Measurements from ENCODE around the gene DBR1. TPM values are rescaled to one million over a fixed set of nuclear protein-coding genes. Genes with fewer than 3 reads are reported as not detected.
A peak's percentile ranks its signal among the peaks of the same experiment; 100 is the strongest.

DBR1 gene
- total RNA-seq, 1 experiment from 2014 or later, result 12.3 TPM

DNA sequence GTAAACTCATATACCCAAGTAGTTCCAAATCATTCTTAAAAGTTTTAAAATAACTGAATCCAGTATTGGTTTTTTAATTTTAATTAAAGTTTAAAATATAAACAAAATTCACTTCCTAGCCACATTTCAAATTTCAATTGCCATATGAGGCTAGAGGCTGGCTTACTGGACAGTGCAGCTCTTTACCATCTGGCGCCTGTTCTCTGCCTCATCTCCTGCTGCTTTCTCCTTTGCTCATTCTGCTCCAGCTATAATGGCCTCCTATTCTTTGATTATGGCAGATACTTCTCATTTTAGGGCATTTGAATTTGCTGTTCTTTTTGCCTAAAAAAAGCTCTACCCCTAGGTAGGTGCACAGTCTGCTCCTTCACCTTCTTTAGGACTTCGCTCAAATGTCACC, 31.5 kb upstream of the DBR1 start:
- Histone ChIP-seq H4K20me1 (ENCODE audit: insufficient read depth, low read depth, low read length) (no peaks in the 10 kb centered on the region), H3K4me2 (ENCODE audit: low read depth, low read length, poor library complexity, severe bottlenecking) (no peak overlapping the region), H3K79me2 (ENCODE audit: low read length) (peaks cover 99% of the 10 kb centered on the region), H3K4me3 (ENCODE audit: low read length) (no peak overlapping the region), H3K27ac (ENCODE audit: low read length) (no peak overlapping the region), H3K9me2 (replicated peaks; ENCODE audit: insufficient read depth, low read length) (no peaks in the 10 kb centered on the region), H2AFZ (ENCODE audit: low read length) (no peak overlapping the region), H3K36me3 (ENCODE audit: insufficient read depth, low read length) (peaks cover 10% of the 10 kb centered on the region; the same call in 1 of the 2 replicates), H3K4me1 (ENCODE audit: low read length) (0 out of 2 replicates have a peak, but pooled peaks cover 3% of the 10 kb centered on the region), H3K9ac (ENCODE audit: low read length) (no peak overlapping the region), H3K27me3 (ENCODE audit: low read length) (no peaks in the 10 kb centered on the region), H3K9me3 (ENCODE audit: low read length) (no peaks in the 10 kb centered on the region)
- DNase-seq, result no peak

- Histone ChIP-seq H3K4me3 (ENCODE audit: low read length) (no peak overlapping the region), H3K9ac (ENCODE audit: low read length) (no peak overlapping the region), H3K79me2 (ENCODE audit: low read length) (peaks cover 99% of the 10 kb centered on the region), H3K4me2 (ENCODE audit: low read depth, low read length, poor library complexity, severe bottlenecking) (no peak overlapping the region), H3K9me3 (ENCODE audit: low read length) (no peaks in the 10 kb centered on the region), H3K9me2 (replicated peaks; ENCODE audit: insufficient read depth, low read length) (no peaks in the 10 kb centered on the region), H3K27me3 (ENCODE audit: low read length) (no peaks in the 10 kb centered on the region), H4K20me1 (ENCODE audit: insufficient read depth, low read depth, low read length) (no peaks in the 10 kb centered on the region), H2AFZ (ENCODE audit: low read length) (no peak overlapping the region), H3K4me1 (ENCODE audit: low read length) (0 out of 2 replicates have a peak, but pooled peaks cover 3% of the 10 kb centered on the region), H3K36me3 (ENCODE audit: insufficient read depth, low read length) (peaks cover 10% of the 10 kb centered on the region; the same call in 1 of the 2 replicates), H3K27ac (ENCODE audit: low read length) (no peak overlapping the region)
- DNase-seq, result no peak
Measured at GRCh38 chr3:138205527-138205926, 30.8 kb upstream of the DBR1 start.

- Histone ChIP-seq H3K27me3 (ENCODE audit: low read length) (no peaks in the 10 kb centered on the region), H2AFZ (ENCODE audit: low read length) (no peak overlapping the region), H3K4me1 (ENCODE audit: low read length) (no peaks in the 10 kb centered on the region), H3K9me2 (replicated peaks; ENCODE audit: insufficient read depth, low read length) (no peaks in the 10 kb centered on the region), H3K4me2 (ENCODE audit: low read depth, low read length, poor library complexity, severe bottlenecking) (no peak overlapping the region), H3K9me3 (ENCODE audit: low read length) (no peaks in the 10 kb centered on the region), H3K4me3 (ENCODE audit: low read length) (no peak overlapping the region), H3K27ac (ENCODE audit: low read length) (no peak overlapping the region), H3K9ac (ENCODE audit: low read length) (no peak overlapping the region), H3K79me2 (ENCODE audit: low read length) (peaks cover 99% of the 10 kb centered on the region), H4K20me1 (ENCODE audit: insufficient read depth, low read depth, low read length) (no peaks in the 10 kb centered on the region), H3K36me3 (ENCODE audit: insufficient read depth, low read length) (peaks cover 10% of the 10 kb centered on the region; the same call in 1 of the 2 replicates)
- DNase-seq, result no peak
Measured at GRCh38 chr3:138203938-138204337, 29.2 kb upstream of the DBR1 start.

- Histone ChIP-seq H3K27ac (ENCODE audit: low read length) (no peak overlapping the region), H3K9me3 (ENCODE audit: low read length) (no peaks in the 10 kb centered on the region), H3K4me2 (ENCODE audit: low read depth, low read length, poor library complexity, severe bottlenecking) (no peak overlapping the region), H3K4me3 (ENCODE audit: low read length) (no peak overlapping the region), H3K79me2 (ENCODE audit: low read length) (peaks cover 99% of the 10 kb centered on the region), H3K9ac (ENCODE audit: low read length) (no peak overlapping the region), H3K36me3 (ENCODE audit: insufficient read depth, low read length) (peaks cover 10% of the 10 kb centered on the region; the same call in 1 of the 2 replicates), H3K27me3 (ENCODE audit: low read length) (no peaks in the 10 kb centered on the region), H2AFZ (ENCODE audit: low read length) (no peak overlapping the region), H4K20me1 (ENCODE audit: insufficient read depth, low read depth, low read length) (peaks cover under 1% of the 10 kb centered on the region; the same call in 1 of the 2 replicates), H3K9me2 (replicated peaks; ENCODE audit: insufficient read depth, low read length) (no peaks in the 10 kb centered on the region), H3K4me1 (ENCODE audit: low read length) (no peaks in the 10 kb centered on the region)
- no peak for DNase-seq
Measured at GRCh38 chr3:138202945-138203701, 28.4 kb upstream of the DBR1 start.

DNA sequence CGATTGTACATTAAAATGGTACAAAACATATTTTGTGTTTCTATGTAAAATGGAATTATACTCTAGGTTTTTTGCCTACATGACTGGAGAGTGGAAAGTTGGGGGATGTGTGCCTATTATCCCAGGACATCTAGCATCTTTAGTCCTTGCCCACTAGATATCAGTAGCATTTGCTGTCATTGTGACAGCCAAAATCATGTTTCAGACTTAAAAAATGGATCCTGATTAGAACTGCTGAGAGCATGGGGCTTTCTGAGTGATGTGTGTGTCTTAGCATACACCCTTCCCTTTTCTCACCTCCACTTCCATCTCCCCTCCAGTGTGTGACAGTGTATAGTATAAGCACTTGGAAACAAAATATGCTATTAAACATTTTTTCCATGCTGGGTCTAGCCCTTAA, 25.7 kb upstream of the DBR1 start:
- no peaks in the 10 kb centered on the region for H3K4me1 ChIP-seq (ENCODE audit: low read length)

GRCh38 chr3:138199851-138200250, 25.1 kb upstream of the DBR1 start:
- Histone ChIP-seq H2AFZ (ENCODE audit: low read length) (no peak overlapping the region), H3K9me3 (ENCODE audit: low read length) (no peaks in the 10 kb centered on the region), H3K9ac (ENCODE audit: low read length) (no peak overlapping the region), H3K27ac (ENCODE audit: low read length) (no peak overlapping the region), H3K4me2 (ENCODE audit: low read depth, low read length, poor library complexity, severe bottlenecking) (no peak overlapping the region), H3K27me3 (ENCODE audit: low read length) (no peaks in the 10 kb centered on the region), H3K4me1 (ENCODE audit: low read length) (no peaks in the 10 kb centered on the region), H3K36me3 (ENCODE audit: insufficient read depth, low read length) (peaks cover 15% of the 10 kb centered on the region), H3K4me3 (ENCODE audit: low read length) (no peak overlapping the region), H4K20me1 (ENCODE audit: insufficient read depth, low read depth, low read length) (peaks cover 27% of the 10 kb centered on the region), H3K79me2 (ENCODE audit: low read length) (peaks cover 99% of the 10 kb centered on the region), H3K9me2 (replicated peaks; ENCODE audit: insufficient read depth, low read length) (no peaks in the 10 kb centered on the region)
- DNase-seq, result no peak

More for the DNA sequence above, 25.7 kb upstream of the DBR1 start:
- Histone ChIP-seq H3K36me3 (ENCODE audit: insufficient read depth, low read length) (peaks cover 13% of the 10 kb centered on the region), H3K27ac (ENCODE audit: low read length) (no peak overlapping the region), H4K20me1 (ENCODE audit: insufficient read depth, low read depth, low read length) (peaks cover 26% of the 10 kb centered on the region), H3K9me3 (ENCODE audit: low read length) (no peaks in the 10 kb centered on the region), H3K79me2 (ENCODE audit: low read length) (peaks cover 99% of the 10 kb centered on the region), H2AFZ (ENCODE audit: low read length) (no peak overlapping the region), H3K4me2 (ENCODE audit: low read depth, low read length, poor library complexity, severe bottlenecking) (no peak overlapping the region), H3K27me3 (ENCODE audit: low read length) (no peaks in the 10 kb centered on the region), H3K9ac (ENCODE audit: low read length) (no peak overlapping the region), H3K9me2 (replicated peaks; ENCODE audit: insufficient read depth, low read length) (no peaks in the 10 kb centered on the region), H3K4me3 (ENCODE audit: low read length) (no peak overlapping the region)
- no peak for DNase-seq

GRCh38 chr3:138197524-138197923, 22.8 kb upstream of the DBR1 start:
- Histone ChIP-seq H3K4me1 (ENCODE audit: low read length) (no peaks in the 10 kb centered on the region), H3K9me2 (replicated peaks; ENCODE audit: insufficient read depth, low read length) (no peaks in the 10 kb centered on the region), H3K4me2 (ENCODE audit: low read depth, low read length, poor library complexity, severe bottlenecking) (no peak overlapping the region), H3K36me3 (ENCODE audit: insufficient read depth, low read length) (peaks cover 6% of the 10 kb centered on the region; the same call in 1 of the 2 replicates), H3K9ac (ENCODE audit: low read length) (no peak overlapping the region), H3K27ac (ENCODE audit: low read length) (no peak overlapping the region), H3K4me3 (ENCODE audit: low read length) (no peak overlapping the region), H4K20me1 (ENCODE audit: insufficient read depth, low read depth, low read length) (peaks cover 27% of the 10 kb centered on the region), H2AFZ (ENCODE audit: low read length) (no peak overlapping the region), H3K9me3 (ENCODE audit: low read length) (no peaks in the 10 kb centered on the region), H3K79me2 (ENCODE audit: low read length) (peaks cover 96% of the 10 kb centered on the region), H3K27me3 (ENCODE audit: low read length) (no peaks in the 10 kb centered on the region)
- DNase-seq, result no peak

DNA sequence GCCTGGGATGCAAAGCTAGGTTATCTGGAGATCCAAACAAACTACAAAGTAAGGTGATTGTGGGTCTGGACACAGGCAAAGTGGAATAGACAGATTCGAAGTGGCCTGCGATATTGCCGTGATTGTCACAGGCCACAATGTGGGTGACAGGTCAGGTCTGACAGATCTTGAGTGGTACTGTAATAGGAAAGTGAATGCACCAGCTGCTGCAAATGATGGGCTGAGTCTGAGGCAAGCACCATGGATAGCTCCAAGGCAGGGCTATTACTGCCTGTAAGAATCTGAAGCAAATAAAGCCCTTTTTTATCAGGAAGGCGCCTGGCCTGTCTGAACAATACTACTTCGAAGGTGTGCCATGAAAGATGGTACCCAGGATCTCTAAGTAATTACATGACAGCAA, 22.3 kb upstream of the DBR1 start:
- H3K27ac ChIP-seq (ENCODE audit: low read length), result no peak overlapping the region

More for the DNA sequence above, 22.3 kb upstream of the DBR1 start:
- Histone ChIP-seq H4K20me1 (ENCODE audit: insufficient read depth, low read depth, low read length) (peaks cover 27% of the 10 kb centered on the region), H3K79me2 (ENCODE audit: low read length) (peaks cover 95% of the 10 kb centered on the region), H3K9ac (ENCODE audit: low read length) (no peak overlapping the region), H2AFZ (ENCODE audit: low read length) (no peak overlapping the region), H3K36me3 (ENCODE audit: insufficient read depth, low read length) (peaks cover 6% of the 10 kb centered on the region; the same call in 1 of the 2 replicates), H3K27me3 (ENCODE audit: low read length) (no peaks in the 10 kb centered on the region), H3K4me3 (ENCODE audit: low read length) (no peak overlapping the region), H3K9me3 (ENCODE audit: low read length) (no peaks in the 10 kb centered on the region), H3K4me1 (ENCODE audit: low read length) (no peaks in the 10 kb centered on the region), H3K9me2 (replicated peaks; ENCODE audit: insufficient read depth, low read length) (no peaks in the 10 kb centered on the region), H3K4me2 (ENCODE audit: low read depth, low read length, poor library complexity, severe bottlenecking) (no peak overlapping the region)
- peak; percentile 56 for DNase-seq

All from Karpas-422 (cell line).